ENCODE data around the gene PIH1D2. TPM values are rescaled to one million over a fixed set of nuclear protein-coding genes. Genes with fewer than 3 reads are reported as not detected.

Gene PIH1D2
- total RNA-seq, 1 experiment from 2014 or later: 4.8 TPM

- ChIA-PET POLR2A (ENCODE audit: unreplicated experiment) (no interaction called here), CTCF (no interaction called here)
- H2AFZ ChIP-seq: no peak overlapping the region
- H3K79me2 ChIP-seq (ENCODE audit: low read depth): peaks cover 6% of the 10 kb centered on the region; the same call in 1 of the 2 replicates
- TF ChIP-seq, protein P1, sequence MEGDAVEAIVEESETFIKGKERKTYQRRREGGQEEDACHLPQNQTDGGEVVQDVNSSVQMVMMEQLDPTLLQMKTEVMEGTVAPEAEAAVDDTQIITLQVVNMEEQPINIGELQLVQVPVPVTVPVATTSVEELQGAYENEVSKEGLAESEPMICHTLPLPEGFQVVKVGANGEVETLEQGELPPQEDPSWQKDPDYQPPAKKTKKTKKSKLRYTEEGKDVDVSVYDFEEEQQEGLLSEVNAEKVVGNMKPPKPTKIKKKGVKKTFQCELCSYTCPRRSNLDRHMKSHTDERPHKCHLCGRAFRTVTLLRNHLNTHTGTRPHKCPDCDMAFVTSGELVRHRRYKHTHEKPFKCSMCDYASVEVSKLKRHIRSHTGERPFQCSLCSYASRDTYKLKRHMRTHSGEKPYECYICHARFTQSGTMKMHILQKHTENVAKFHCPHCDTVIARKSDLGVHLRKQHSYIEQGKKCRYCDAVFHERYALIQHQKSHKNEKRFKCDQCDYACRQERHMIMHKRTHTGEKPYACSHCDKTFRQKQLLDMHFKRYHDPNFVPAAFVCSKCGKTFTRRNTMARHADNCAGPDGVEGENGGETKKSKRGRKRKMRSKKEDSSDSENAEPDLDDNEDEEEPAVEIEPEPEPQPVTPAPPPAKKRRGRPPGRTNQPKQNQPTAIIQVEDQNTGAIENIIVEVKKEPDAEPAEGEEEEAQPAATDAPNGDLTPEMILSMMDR (conservative IDR thresholded peaks at IDR 0.05): no peak
- no peak for TF ChIP-seq EZH2 (IDR thresholded peaks at IDR 0.05; ENCODE audit: low read depth)
- peaks cover 48% of the 10 kb centered on the region for H3K36me3 ChIP-seq (ENCODE audit: low read depth)
- H3K27me3 ChIP-seq (ENCODE audit: insufficient read depth, low read depth): no peaks in the 10 kb centered on the region
- H3K9me2 ChIP-seq (ENCODE audit: insufficient read depth): no peaks in the 10 kb centered on the region
- H3K9me3 ChIP-seq (ENCODE audit: insufficient read depth, low read depth): no peaks in the 10 kb centered on the region
- H3K4me3 ChIP-seq: no peak overlapping the region
- no peak overlapping the region for H3K27ac ChIP-seq
- peaks cover 34% of the 10 kb centered on the region for H3K4me1 ChIP-seq (replicated peaks; ENCODE audit: insufficient read depth)
- H4K20me1 ChIP-seq (ENCODE audit: insufficient read depth): no peaks in the 10 kb centered on the region
- BruUV-seq (replicated peaks): no TSS peak
- DNase-seq: no peak
- H3K4me2 ChIP-seq: no peak overlapping the region
- intact Hi-C loops (cut with micrococcal nuclease; ENCODE audit: unreplicated experiment): no loop called here
- peaks cover 33% of the 10 kb centered on the region for H3F3A ChIP-seq (ENCODE audit: insufficient read depth, low read depth)
Observed at GRCh38 chr11:112044961-112045360, 28.9 kb downstream of the PIH1D2 start.

DNA sequence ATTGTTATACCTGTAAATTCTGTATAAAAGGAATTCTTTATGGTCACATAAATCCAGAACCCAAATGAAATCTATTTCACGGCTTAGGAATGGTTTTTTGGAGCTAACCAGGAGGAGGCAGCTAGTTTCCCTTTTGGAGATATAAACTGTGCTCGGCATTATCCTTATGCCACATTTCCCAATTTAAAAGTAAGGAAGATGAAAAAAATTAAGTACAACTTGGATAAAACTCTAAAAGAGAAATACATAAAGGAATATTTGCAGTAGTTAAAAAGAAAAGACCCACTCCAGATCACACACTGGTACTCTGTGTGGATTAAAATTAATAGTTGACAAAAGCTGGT, 30.9 kb downstream of the PIH1D2 start:
- Histone ChIP-seq H3K4me3 (no peak overlapping the region), H3K4me1 (replicated peaks; ENCODE audit: insufficient read depth) (peaks cover 22% of the 10 kb centered on the region), H3K9me2 (ENCODE audit: insufficient read depth) (no peaks in the 10 kb centered on the region), H4K20me1 (ENCODE audit: insufficient read depth) (no peaks in the 10 kb centered on the region), H3K79me2 (ENCODE audit: low read depth) (peaks cover 3% of the 10 kb centered on the region; the same call in 1 of the 2 replicates), H3F3A (ENCODE audit: insufficient read depth, low read depth) (peaks cover 22% of the 10 kb centered on the region), H3K27ac (peak overlapping the region; percentile 82), H3K36me3 (ENCODE audit: low read depth) (peaks cover 46% of the 10 kb centered on the region), H3K27me3 (ENCODE audit: insufficient read depth, low read depth) (no peaks in the 10 kb centered on the region), H3K4me2 (peak overlapping the region; percentile 24), H2AFZ (no peak overlapping the region), H3K9me3 (ENCODE audit: insufficient read depth, low read depth) (no peaks in the 10 kb centered on the region)
- TF ChIP-seq, protein P1 (conservative IDR thresholded peaks at IDR 0.05): no peak
- TF ChIP-seq EZH2 (IDR thresholded peaks at IDR 0.05; ENCODE audit: low read depth): no peak
- no TSS peak for BruUV-seq (replicated peaks)
- ChIA-PET CTCF (no interaction called here), POLR2A (ENCODE audit: unreplicated experiment) (interaction anchor here (0.5 kb wide), 1 partner anchor 39 kb away, joined by 5 read pairs; no protein-coding TSS in a partner anchor)
- DNase-seq: no peak
- intact Hi-C loops (cut with micrococcal nuclease; ENCODE audit: unreplicated experiment): no loop called here

- peaks cover 22% of the 10 kb centered on the region for H3K4me1 ChIP-seq (replicated peaks; ENCODE audit: insufficient read depth)
- no peaks in the 10 kb centered on the region for H3K9me3 ChIP-seq (ENCODE audit: insufficient read depth, low read depth)
- H3K27me3 ChIP-seq (ENCODE audit: insufficient read depth, low read depth): no peaks in the 10 kb centered on the region
- no peak overlapping the region for H2AFZ ChIP-seq
- H3K9me2 ChIP-seq (ENCODE audit: insufficient read depth): no peaks in the 10 kb centered on the region
- CTCF ChIA-PET: no interaction called here
- BruUV-seq (replicated peaks): TSS peak; percentile 44
- DNase-seq: peak in 1 of 2 experiments; percentile 90
- intact Hi-C loops (cut with micrococcal nuclease; ENCODE audit: unreplicated experiment): no loop called here
- H3K36me3 ChIP-seq (ENCODE audit: low read depth): peaks cover 51% of the 10 kb centered on the region
- H3F3A ChIP-seq (ENCODE audit: insufficient read depth, low read depth): peaks cover 22% of the 10 kb centered on the region
- H3K4me2 ChIP-seq: peak overlapping the region; percentile 24
- peaks cover 3% of the 10 kb centered on the region; the same call in 1 of the 2 replicates for H3K79me2 ChIP-seq (ENCODE audit: low read depth)
- POLR2A ChIA-PET (ENCODE audit: unreplicated experiment): interaction anchor here (0.5 kb wide), 1 partner anchor 39 kb away, joined by 5 read pairs; no protein-coding TSS in a partner anchor
- H4K20me1 ChIP-seq (ENCODE audit: insufficient read depth): no peaks in the 10 kb centered on the region
- peak overlapping the region; percentile 82 for H3K27ac ChIP-seq
- H3K4me3 ChIP-seq: no peak overlapping the region
- TF ChIP-seq, protein P1 (conservative IDR thresholded peaks at IDR 0.05): no peak
- no peak for TF ChIP-seq EZH2 (IDR thresholded peaks at IDR 0.05; ENCODE audit: low read depth)
Observed at GRCh38 chr11:112042161-112042960, 31.5 kb downstream of the PIH1D2 start.

All from PC-9 (cell line).